ENCODE data around the gene INSR.

The INSR gene

GRCh38 chr19:7132054-7132453, 162.2 kb downstream of the INSR start:
- no peak for DNase-seq

- DNase-seq = no peak
These were observed 164.2 kb downstream of the INSR start for GRCh38 chr19:7130043-7130442.

- DNase-seq = no peak
These were observed 168.1 kb downstream of the INSR start for GRCh38 chr19:7126132-7126531.

DNA sequence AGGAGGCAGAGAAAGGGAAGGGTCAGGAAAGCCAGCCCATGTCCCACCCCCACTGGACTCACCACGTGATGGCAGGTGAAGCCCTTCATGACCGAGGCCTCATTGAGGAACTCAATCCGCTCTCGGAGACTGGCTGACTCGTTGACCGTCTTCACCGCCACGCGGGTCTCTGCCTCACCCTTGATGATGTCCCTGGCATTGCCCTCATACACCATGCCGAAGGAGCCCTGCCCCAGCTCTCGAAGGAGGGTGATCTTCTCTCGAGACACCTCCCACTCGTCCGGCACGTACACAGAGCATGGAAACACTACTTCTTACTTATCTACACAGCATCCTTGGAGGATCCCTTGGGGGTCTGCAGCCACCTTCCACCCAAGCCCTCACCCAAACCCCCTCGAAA, 169.0 kb downstream of the INSR start:
- DNase-seq = no peak

- no peak for DNase-seq
These were observed 169.4 kb downstream of the INSR start for GRCh38 chr19:7124782-7125181.

- no peak for DNase-seq
These were observed 171.5 kb downstream of the INSR start for GRCh38 chr19:7122701-7123100.

DNA sequence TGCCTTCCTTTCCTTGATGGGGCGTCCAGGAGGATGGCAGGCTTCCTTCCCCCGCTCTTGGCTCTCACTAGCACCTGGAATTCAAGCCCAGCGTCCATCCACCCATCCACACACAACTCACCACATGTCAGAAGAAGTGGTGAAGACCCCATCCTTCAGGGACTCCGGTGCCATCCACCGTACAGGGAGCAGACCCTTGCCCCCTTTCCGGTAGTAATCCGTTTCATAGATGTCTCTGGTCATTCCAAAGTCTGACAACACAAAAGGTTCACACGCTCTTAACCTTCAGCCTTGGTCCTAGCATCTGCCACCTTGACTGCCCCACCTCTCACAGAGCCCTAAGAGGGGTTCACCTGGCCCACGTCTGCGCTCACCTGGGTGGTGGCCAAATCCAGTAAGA, 173.7 kb downstream of the INSR start:
- no peak for DNase-seq

DNA sequence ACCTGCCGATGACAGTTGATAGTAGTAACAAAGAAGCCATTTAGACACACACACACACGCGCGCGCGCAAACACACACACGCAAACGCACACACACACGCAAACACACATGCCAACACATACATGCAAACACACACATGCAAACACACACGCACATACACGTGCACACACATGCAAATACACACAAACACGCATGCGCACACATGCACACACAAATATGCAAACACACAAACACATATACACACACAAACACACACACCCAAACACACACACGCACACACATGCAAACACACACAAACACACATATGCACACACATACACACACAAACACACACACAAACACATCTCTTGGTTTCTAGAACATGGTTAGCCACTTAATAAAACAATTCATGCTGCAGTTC, 174.6 kb downstream of the INSR start:
- no peak for DNase-seq

DNA sequence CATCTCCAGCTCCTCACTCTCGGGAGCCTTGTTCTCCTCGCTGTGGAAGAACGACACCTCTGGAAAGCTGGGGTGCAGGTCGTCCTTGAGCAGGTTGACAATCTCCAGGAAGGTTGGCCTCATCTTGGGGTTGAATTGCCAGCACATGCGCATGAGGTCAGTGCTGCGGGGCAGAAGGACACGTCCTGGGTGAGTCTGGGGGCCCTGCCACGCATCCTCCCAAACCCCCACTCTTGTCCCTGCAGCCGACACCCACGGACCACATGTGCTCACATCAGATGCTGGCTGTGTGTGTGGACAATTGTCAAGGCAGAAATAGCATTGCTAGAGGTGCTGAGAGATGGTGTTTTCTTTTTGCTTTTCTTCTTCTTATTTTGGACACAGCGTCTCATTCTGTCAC, 177.0 kb downstream of the INSR start:
- DNase-seq = no peak

GRCh38 chr19:7115721-7116120, 178.5 kb downstream of the INSR start:
- DNase-seq = no peak

DNA sequence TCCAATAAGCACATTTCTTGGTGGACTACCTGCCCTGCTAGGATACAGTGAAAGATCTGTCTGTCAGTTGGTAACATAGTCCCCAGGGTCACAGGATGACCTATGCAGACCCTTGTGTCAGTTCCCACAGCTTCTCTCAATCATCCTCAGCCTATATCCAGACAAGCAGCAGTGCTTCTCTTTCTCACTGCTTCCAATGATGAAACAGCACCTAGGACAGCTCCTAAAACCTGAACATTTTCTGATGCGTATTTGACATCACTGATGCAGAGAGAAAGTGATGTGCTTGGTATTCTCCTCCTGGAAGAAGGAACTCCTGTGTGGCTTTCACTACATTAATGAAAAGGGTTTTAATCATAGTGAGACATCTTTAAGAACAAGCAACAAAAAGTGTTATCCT, 181.0 kb downstream of the INSR start:
- no peak for DNase-seq

DNA sequence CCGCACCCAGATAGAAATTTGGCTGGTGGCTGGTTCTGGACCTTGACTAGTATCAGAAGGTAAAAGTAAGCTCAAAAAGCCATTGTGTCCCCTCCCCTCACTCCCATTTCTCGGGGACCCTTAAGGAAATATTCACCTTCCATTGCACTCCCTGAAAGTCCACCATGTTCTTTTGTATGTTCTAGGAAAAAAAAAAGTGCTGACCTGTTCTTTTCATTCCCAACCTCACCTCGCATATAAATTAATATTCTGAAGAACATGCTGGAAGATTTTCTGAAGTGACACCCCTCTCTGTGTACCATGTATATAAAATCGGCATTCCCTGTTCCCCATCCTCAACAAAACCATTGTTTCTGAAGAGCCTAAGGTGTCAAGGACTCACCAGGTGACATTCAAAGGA, 181.5 kb downstream of the INSR start:
- no peak for DNase-seq

DNA sequence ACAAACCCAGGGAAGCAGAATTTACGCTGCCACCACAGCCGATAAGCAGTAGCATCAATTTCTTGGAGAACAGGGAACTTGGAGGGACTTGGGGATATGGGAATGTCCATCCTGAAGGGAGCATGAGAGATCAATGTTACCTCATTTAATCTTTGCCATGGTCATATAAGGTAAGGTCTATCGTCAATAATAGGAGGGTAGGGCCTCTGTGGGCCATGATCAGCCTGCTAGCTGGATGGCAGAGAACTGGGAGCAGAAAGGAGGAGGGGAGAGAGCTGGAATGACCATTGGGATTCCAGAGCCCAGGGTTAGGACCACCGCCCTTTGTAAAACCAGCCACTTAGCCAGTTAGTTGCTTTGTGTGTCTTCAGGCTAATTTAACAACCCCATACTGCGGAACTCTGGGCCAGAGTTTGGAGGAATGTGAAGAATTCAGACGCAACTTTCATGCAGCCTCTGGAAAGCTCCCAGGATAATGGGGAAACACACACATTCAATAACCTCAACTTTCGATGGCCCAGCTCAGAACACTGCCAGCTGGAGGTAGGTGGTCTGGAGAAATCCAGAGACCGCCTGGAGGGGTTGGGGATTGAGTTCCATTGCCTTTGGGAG, 184.4 kb downstream of the INSR start:
- DNase-seq = no peak

DNA sequence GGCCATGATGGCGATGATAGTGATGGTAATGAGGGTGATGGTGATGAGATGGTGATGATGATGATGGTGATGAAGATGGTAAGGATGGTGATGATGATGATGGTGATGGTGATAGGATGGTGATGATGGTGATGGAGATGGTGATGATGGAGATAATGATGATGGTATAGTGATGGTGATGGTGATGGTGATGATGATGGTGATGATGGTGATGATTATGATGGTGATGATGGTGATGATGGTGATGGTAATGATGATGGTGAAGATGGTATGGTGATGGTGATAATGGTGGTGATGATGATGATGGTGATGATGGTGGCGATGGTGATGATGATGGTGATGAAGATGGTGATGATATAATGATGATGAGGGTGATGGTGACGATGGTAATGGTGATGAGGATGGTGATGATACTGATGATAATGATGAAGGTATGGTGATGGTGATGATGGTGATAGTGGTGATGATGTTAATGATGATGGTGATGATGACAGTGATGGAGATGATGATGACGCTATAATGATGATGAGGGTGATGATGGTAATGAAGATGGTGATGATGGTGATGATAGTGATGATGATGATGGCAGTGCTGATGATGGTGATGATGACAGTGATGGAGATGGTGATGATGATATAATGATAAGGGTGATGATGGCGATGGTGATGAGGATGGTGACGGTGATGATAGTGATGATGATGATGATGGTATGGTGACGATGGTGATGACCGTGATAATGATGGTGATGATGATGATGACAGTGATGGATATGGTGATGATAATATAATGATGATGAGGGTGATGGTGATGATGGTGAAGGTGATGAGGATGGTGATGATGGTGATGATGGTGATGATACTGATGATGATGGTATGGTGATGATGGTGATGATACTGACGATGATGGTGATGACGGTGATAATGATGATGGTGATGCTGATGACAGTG, 187.2 kb downstream of the INSR start:
- DNase-seq = no peak

DNA sequence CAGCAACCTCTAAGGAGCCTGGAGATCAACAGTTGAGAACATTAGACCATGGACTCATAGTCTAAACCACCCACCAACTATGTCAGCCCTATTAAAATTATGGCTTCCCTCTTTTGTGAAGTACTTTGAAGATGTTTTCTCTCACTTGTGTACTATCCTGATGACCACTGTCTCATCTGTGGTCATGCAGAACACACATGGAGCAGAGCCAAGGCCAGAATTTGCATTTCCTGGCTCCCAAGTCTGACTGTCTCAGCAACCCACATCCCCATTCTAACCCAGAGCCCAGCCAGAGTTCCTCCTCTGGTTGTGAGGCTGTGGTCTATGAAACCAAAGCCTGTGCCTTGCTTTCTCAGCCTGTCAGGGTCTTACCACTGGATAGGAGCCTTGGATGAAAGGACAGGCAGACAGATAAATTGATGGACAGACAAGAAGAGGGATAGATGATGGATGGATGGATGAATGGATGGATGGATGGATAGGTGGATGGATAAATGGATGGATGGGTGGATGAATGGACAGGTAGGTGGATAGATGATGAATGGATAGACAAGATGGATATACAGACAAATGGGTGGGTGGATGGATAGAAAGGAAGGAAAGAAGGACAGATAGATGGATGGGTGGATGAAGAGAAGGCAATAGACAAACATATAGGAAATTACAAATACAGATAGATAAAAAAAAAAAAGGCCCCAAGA, 189.3 kb downstream of the INSR start:
- no peak for DNase-seq

- no peak for DNase-seq
These were observed 192.5 kb downstream of the INSR start for GRCh38 chr19:7101498-7102253.

DNA sequence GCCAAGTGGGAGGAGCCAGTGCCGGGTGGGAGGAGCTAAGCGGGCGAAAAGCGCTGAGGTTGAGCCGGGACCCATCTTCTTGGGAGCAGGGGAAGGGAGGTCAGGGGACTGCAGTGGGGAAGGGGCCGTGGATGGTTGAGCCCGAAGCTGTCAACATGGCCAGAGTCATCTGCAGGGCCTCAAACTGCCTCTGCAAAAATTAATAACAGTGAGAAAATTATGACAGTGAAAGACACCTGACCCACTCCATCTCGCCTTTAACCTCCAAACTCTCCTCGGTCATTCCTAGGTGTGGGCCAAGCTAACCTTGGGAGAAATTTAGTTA, 194.7 kb downstream of the INSR start:
- no peak for DNase-seq

GRCh38 chr19:7098701-7099596, 195.3 kb downstream of the INSR start:
- peak; percentile 89 for DNase-seq

GRCh38 chr19:7098096-7098495, 196.1 kb downstream of the INSR start:
- no peak for DNase-seq

DNA sequence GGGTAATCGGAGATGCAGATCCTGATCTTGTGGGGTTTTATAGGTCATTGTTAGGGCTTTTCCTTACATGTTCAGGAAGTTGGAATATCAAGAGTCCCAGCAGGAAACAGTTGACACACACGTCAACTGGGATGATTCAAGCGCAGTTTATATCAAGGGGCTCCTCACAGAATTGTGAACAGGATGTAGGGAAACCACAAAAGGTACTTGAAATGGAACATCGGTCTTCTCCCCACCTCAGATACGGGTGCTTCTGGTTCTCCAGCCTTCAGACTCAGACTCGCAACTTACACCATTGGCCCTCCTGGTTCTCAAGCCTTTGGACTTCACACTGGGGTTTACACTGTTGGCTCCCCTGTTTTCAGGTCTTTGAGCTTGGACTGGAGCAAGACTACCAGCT, 205.2 kb downstream of the INSR start:
- no peak for DNase-seq

DNA sequence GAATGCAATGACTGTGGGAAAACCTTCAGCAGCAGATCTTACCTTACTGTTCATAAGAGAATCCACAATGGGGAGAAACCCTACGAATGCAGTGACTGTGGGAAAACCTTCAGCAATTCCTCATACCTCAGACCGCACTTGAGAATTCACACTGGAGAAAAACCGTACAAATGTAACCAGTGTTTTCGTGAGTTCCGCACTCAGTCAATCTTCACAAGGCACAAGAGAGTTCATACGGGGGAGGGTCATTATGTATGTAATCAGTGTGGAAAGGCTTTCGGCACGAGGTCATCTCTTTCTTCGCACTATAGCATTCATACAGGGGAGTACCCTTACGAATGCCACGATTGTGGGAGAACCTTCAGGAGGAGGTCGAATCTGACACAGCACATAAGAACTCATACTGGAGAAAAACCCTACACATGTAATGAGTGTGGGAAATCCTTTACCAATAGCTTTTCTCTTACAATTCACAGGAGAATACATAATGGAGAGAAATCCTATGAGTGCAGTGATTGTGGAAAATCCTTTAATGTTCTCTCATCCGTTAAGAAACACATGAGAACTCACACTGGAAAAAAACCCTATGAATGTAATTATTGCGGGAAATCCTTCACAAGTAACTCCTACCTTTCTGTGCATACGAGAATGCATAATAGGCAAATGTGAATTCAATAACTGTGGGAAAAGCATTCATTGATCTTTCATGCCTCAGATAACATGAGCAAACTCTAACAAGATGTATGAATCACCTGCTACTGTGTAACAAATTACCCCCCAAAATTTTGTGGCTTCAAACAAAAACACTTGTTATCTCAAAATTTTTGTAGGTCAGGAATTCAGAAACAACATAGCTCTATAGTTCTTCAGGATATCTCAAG, 210.9 kb downstream of the INSR start:
- DNase-seq = no peak
